T-helper 1 cell (primary cell): ENCODE measurements around the gene PDE4D.

ENCODE experiments used
- DNase-seq, 5 donors: peaks; one replicate each; pipeline ENCODE4 v3.0.0-alpha.2; 2012 to 2020

The PDE4D gene

DNA sequence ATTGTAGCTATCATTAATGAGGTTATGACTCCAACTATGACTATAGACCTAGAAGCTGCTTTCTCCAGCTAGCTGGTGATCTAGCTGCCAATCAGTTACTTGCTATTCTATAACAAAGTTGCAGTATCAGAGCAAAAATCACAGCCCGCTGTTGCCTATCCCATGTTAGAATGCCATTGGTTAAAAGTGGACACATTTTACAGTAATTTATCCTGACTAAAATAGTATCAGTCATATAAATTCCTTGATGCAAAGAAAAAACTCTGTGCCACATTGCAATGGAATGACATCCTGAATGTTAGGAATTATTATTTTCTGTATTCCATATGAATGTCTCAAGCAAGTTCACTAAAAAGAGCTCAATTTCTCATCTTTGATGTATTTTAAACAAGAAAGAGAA is 626.5 kb downstream of the PDE4D start:
- no peak for DNase-seq

DNA sequence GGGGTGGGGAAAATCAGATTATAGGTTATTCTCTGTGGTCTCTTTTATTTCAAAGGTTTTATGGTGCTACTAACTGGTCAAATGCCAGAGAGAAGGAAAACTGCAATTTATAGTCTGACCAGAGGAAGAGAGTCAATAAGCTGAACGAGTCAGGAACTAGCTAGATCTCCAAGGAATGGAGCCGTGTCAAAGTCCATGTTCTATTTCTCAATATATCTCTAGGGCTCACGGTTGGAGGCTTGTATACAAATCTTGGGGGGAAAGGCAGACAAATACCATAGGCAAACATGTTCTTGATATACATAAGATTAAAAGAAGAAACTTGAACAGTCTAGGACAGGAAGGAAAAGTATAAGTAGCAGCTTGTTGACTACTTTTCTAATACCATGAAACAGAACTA is 627.1 kb downstream of the PDE4D start:
- no peak for DNase-seq

GRCh38 chr5:59264639-59265245 is 628.8 kb downstream of the PDE4D start:
- DNase-seq = no peak

- DNase-seq = no peak
Measured at GRCh38 chr5:59264013-59264412, 629.5 kb downstream of the PDE4D start.

- no peak for DNase-seq
Measured at GRCh38 chr5:59261969-59262368, 631.6 kb downstream of the PDE4D start.

DNA sequence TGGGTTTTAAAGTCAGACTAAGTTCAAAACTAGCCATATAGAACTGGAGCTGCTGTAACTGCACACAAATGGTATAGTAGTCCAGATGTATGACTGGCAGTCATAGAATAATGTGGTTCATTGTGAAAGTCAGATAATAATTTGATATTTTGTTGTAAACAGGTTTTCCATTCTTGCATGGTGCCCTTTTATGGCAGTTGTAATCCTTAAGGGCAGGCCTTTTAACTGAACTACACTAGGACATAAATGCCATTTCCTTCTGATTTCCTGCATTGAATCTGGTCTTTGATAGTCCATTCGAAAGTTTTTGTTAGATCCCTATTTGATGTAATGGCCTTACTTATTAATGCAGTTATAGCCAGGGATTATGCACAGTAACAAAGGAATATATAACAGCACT is 632.6 kb downstream of the PDE4D start:
- no peak for DNase-seq

DNA sequence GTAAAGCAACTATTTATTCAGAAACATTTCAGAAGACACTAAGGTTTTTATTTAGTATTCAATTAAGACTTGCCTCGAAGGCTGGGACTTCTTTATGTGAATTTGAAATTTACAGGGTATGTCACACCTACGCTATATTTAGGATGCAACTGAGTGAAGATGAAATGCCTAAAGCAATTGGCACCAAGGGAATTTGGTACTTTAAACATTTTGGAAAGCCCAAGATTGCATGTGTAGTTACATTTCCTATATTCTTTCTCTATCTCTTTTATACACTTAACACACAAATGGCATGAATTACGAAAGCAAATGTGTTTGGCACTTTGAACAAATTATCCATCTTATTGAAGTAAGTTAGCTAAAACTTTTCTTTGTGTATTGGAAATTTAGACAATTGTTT is 633.3 kb downstream of the PDE4D start:
- DNase-seq = no peak

DNA sequence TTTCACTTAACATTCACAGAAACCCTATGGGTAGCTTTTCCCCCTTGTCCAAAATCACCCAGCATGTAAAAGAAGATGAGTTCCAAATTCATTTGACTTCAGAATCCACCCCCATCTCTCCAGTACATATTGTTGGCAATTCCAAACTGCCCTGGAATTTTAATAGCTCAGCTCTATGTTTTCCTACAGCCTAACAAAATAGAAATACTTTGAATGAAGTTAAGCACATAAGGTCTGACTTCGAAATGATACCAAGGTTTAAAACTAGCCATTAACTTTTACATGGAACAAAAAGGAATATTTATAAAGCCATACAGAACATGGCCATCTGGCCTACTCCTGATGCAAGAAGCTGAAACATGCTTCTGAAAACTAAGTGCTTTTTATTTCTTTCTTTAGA is 634.3 kb downstream of the PDE4D start:
- no peak for DNase-seq

DNA sequence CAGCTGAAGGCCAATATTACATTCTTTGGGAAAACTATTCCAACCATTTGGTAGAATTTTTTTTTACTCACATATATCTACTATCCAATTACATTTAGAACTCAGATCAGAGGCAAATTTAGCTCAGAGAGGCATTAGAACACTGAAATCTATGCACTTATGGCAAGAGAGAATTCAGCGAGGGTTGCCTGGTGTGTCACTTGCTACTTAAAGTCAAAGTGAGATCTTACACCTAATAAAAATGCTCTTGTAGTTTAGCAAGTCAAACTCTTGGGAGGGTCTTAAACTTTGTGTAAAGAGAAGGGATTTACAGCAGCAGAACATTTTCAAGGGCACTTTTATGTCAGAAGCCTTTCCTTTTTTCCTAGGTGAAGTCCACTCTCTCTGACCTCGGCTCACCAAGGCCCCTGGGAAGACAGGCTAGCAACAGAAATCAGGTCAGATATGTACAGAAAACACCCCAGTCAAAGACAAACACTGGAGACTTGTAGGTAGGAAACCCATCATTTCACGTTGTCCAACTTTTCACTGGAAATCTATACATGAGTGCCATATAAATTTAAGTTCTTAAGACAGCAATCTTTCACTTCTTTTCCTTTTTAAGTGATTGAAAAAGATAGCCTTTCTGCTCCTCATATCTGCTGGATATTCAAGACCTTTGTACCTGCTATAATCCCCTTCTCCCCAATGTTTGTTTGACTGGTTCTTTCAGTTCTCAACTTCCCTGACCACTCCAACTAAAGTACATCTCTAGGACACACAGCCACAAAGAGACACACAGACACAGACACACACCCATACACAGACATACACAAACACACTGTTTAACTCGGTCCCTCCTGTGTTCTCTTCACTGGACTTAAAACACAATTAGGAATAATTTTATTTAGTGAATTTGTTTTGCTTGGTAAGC is 635.8 kb downstream of the PDE4D start:
- no peak for DNase-seq

DNA sequence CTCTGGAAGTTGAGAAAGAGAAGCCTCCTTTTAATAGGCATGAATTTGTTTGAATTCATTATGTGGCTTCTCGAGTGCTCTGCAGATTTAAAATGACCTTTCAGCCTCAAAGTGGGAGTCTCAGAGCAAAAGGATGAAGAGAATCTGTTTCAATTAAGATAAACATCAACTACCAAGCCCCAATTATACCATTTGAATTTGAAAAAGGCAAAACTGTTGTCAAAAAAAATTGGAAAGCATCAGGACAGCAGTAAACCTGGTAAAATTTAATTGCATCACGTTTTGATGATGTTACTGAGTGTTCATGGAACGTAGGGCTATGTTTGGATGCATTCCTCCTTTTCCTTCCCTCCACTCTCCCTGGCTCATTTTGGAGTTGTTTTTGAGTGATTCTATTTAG is 637.2 kb downstream of the PDE4D start:
- no peak for DNase-seq

DNA sequence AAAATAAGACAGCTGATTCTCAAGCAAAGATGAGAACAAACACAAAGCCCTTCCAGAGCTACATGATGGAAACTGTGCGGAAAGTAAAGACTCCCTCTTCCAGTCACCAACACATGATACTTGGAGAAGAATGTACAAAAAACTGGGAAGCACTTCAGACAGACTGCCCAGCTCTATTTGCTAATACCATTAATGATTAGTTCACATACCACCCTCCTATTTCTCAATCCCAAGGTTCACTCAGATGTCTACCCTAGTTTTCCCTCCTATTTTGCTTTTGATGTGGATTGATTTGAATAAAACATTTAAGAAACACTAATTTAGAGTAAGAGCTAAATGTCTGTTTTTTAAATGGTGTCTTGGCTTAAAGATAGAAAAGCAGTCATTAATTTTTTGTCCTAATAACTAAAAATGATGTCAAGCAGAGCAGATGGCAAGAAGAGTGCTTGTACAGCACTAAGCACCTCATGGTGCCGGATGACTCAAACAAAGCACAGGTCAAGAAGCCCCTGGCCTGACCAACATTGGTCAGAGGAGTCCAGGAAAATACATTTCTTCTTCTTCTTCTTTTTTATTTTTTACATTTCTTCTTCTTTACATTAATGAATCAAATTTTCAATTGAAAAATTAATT is 639.4 kb downstream of the PDE4D start:
- DNase-seq = no peak

DNA sequence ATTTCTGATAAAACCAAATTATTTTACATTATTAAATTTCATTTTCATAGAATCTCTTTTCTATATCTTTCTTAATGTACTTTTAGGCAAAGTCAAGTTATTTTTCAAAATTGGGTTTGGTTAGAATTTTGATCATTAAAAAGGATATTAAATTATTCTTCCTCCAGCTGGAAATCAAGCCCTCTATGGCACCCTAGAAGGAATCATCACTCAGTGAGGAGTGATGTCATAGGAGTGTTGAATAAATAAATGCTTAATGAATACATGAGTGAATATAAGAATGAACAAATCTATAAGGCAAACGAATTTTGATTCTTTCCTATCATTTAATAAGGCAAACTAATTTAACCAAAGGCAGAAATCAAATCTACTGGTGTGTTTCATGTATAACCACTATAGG is 639.9 kb downstream of the PDE4D start:
- no peak for DNase-seq

- no peak for DNase-seq
Measured at GRCh38 chr5:59251627-59252026, 641.9 kb downstream of the PDE4D start.

- no peak for DNase-seq
Measured at GRCh38 chr5:59249726-59250125, 643.8 kb downstream of the PDE4D start.

DNA sequence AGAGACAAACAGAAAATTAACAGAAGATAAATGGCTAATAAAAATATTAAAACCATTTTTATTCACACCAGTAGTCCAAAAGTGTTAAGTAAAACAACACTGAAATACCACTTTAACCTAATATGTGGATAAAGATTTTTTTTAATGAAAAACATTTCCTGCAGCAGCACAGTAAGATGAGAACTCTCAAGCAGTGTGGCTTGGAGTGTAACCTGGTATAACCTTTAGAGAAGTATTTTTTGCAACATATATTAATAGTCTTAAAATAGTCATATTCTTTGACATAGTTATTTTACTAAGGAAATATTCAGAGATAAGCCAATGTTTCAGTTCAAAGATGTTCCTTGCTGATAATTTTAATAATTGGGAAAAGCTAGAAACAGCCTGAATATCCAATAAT is 644.4 kb downstream of the PDE4D start:
- DNase-seq = no peak

- DNase-seq = no peak
Measured at GRCh38 chr5:59246882-59247281, 646.6 kb downstream of the PDE4D start.

- DNase-seq = no peak
Measured at GRCh38 chr5:59246145-59246869, 647.2 kb downstream of the PDE4D start.

DNA sequence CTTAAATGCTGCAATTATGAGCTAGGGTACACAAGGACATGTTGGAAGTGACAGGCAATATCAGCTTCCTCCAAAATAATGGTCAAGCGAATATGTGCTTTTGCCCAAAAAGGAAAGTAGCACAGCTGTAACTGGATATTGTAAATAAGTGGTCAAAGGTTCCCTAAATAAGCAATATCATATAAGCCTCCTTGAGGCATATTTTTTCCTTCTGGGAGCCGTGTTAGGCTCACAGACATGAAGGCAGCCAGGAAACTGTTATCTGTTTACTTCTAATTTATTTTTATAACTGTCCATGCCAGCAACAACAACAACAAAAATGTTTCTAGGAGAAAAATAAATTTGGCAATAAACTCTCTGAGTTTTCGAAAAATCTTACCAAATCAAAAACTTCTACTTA is 648.3 kb downstream of the PDE4D start:
- DNase-seq = no peak

- DNase-seq = no peak
Measured at GRCh38 chr5:59241552-59241951, 652.0 kb downstream of the PDE4D start.

- DNase-seq = no peak
Measured at GRCh38 chr5:59241119-59241518, 652.4 kb downstream of the PDE4D start.

- peak in 1 of 5 donors; percentile 52 for DNase-seq
Measured at GRCh38 chr5:59238126-59238902, 655.2 kb downstream of the PDE4D start.

DNA sequence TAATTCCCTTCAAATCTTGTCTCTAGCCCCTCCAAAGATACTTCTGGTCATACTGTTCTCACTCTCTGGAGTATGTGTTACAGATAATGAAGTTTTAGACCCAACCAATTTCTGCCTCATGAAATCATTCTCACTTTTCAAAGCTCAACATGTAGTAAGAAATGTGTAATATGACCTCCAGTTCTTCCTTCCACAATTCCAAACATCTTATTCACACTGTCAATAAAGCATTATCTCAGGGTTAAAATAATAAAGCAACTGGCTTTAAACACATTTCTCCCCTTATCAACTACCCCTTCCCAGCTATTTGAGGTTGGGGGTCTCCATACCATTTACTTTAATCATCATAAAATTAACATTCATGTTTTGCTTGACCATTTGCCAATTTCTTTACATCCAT is 656.5 kb downstream of the PDE4D start:
- no peak for DNase-seq
